ENCODE results near the gene MCOLN2. TPM values are rescaled to one million over a fixed set of nuclear protein-coding genes. Genes with fewer than 3 reads are reported as not detected.

Gene MCOLN2
- total RNA-seq, 1 experiment from 2014 or later, result 22.5 TPM

GRCh38 chr1:85030536-85030935 lies 33.6 kb upstream of the MCOLN2 start:
- no TSS peak for BruUV-seq (replicated peaks)
- in situ Hi-C loops (cut with HindIII; ENCODE audit: low pct_unique_long_range_greater_than_20kb, low sequenced_read_pairs) (no loop called here), intact Hi-C loops (cut with micrococcal nuclease; ENCODE audit: unreplicated experiment) (no loop called here)
- ChIA-PET POLR2A (no interaction called here), CTCF (no interaction called here)
- Histone ChIP-seq H3K27me3 (ENCODE audit: control insufficient read depth, insufficient read depth, low read length) (no peaks in the 10 kb centered on the region), H3K9me3 (ENCODE audit: control insufficient read depth, insufficient read depth, low read depth, low read length) (no peaks in the 10 kb centered on the region), H3K36me3 (ENCODE audit: control insufficient read depth, insufficient read depth, low read length) (no peaks in the 10 kb centered on the region), H3K4me1 (ENCODE audit: control insufficient read depth, insufficient read depth, low read length) (no peaks in the 10 kb centered on the region), H3K4me3 (ENCODE audit: low read depth in 2 of 2, low read length in 2 of 2) (no peak overlapping the region), H3K27ac (ENCODE audit: low read length) (no peak overlapping the region)
- TF ChIP-seq CTCF (IDR thresholded peaks at IDR 0.05) (no peak), TCF7L2 (IDR thresholded peaks at IDR 0.05; ENCODE audit: low read depth, low read length) (no peak), REST (IDR thresholded peaks at IDR 0.05; ENCODE audit: insufficient read depth in 1 of 2, low read depth in 2 of 2, low read length in 1 of 2) (no peak), POLR2AphosphoS5 (IDR thresholded peaks at IDR 0.05; ENCODE audit: low read depth, low read length) (no peak), SIN3A (IDR thresholded peaks at IDR 0.05; ENCODE audit: borderline replicate concordance, insufficient read depth, low read depth, low read length) (no peak)
- DNase-seq (ENCODE audit: low read depth, low spot score) (no peak), ATAC-seq (no peak)

GRCh38 chr1:85028151-85028550 lies 31.2 kb upstream of the MCOLN2 start:
- no TSS peak for BruUV-seq (replicated peaks)
- TF ChIP-seq TCF7L2 (IDR thresholded peaks at IDR 0.05; ENCODE audit: low read depth, low read length) (no peak), CTCF (IDR thresholded peaks at IDR 0.05) (no peak), REST (IDR thresholded peaks at IDR 0.05; ENCODE audit: insufficient read depth in 1 of 2, low read depth in 2 of 2, low read length in 1 of 2) (no peak)
- intact Hi-C loops (cut with micrococcal nuclease; ENCODE audit: unreplicated experiment) (no loop called here), in situ Hi-C loops (cut with HindIII; ENCODE audit: low pct_unique_long_range_greater_than_20kb, low sequenced_read_pairs) (no loop called here)
- ChIA-PET POLR2A (no interaction called here), CTCF (interaction anchor here (0.5 to 3.0 kb wide), 6 partner anchors 9 to 212 kb away, joined by 3 to 83 read pairs (median 4); no protein-coding TSS in a partner anchor)
- Histone ChIP-seq H3K27me3 (ENCODE audit: control insufficient read depth, insufficient read depth, low read length) (no peaks in the 10 kb centered on the region), H3K4me3 (ENCODE audit: low read depth in 2 of 2, low read length in 2 of 2) (no peak overlapping the region), H3K4me1 (ENCODE audit: control insufficient read depth, insufficient read depth, low read length) (no peaks in the 10 kb centered on the region), H3K9me3 (ENCODE audit: control insufficient read depth, insufficient read depth, low read depth, low read length) (no peaks in the 10 kb centered on the region), H3K27ac (ENCODE audit: low read length) (no peak overlapping the region), H3K36me3 (ENCODE audit: control insufficient read depth, insufficient read depth, low read length) (no peaks in the 10 kb centered on the region)
- DNase-seq (ENCODE audit: low read depth, low spot score) (no peak), ATAC-seq (no peak)
